Fibroblast of mammary gland (primary cell): Measurements from ENCODE around the gene IL1RL1.

Source experiments
- DNase-seq: peaks from one replicate; pipeline ENCODE4 v3.0.0-alpha.2; 2010; ENCODE audit warnings: low read depth
- H3K4me3 ChIP-seq: 2 replicates; pipeline ENCODE4 v1.5.1; 2011; ENCODE audit warnings: low read depth, mild to moderate bottlenecking, low read length, moderate library complexity; ENCODE audit not compliant: control insufficient read depth
- TF ChIP-seq, protein P1 (sequence below): conservative IDR thresholded peaks from 2 replicates; pipeline ENCODE4 v1.5.1; 2011; ENCODE audit warnings: low read depth, low read length, inconsistent platforms; ENCODE audit not compliant: control insufficient read depth, insufficient read depth

The IL1RL1 gene

DNA sequence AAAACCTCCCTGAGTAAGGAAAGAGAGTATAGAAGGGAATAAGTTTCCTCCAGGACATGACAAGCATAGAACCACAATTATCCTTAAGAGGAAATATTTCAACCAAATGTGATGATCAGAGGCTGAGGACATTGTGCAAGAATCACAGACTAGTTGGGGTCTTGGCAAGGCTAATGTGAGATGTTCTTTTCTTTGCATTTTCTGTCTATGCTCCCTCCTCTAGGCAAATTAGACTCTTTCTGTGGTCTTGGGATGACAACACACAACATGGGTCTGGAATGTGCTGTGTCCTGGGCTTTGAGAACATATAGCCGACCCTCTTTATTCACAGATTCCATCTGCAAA lies 32.0 kb upstream of the IL1RL1 start:
- TF ChIP-seq, protein P1, sequence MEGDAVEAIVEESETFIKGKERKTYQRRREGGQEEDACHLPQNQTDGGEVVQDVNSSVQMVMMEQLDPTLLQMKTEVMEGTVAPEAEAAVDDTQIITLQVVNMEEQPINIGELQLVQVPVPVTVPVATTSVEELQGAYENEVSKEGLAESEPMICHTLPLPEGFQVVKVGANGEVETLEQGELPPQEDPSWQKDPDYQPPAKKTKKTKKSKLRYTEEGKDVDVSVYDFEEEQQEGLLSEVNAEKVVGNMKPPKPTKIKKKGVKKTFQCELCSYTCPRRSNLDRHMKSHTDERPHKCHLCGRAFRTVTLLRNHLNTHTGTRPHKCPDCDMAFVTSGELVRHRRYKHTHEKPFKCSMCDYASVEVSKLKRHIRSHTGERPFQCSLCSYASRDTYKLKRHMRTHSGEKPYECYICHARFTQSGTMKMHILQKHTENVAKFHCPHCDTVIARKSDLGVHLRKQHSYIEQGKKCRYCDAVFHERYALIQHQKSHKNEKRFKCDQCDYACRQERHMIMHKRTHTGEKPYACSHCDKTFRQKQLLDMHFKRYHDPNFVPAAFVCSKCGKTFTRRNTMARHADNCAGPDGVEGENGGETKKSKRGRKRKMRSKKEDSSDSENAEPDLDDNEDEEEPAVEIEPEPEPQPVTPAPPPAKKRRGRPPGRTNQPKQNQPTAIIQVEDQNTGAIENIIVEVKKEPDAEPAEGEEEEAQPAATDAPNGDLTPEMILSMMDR, result no peak
- no peak overlapping the region for H3K4me3 ChIP-seq
- DNase-seq, result no peak

DNA sequence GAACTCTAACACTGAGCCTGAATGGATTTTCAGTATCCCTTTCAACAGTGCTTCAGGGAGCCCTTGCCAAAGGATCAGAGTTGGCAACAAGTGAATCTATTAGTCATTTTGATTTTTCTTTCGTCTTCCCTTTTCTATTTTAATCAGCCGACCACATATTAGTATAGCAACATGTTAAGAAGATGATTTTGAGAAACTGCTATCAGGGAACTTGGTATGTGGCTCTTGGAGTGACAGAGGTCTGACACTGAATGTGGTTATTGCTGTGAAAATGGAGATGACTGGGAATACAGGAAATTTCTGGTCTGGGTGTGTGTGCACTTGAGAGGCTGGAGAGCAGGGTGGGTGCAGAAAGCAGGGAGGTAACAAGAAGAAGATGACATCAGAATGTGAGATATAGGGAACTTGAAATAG lies 28.7 kb upstream of the IL1RL1 start:
- DNase-seq, result peak; percentile 12
- TF ChIP-seq, protein P1, result no peak
- no peak overlapping the region for H3K4me3 ChIP-seq

DNA sequence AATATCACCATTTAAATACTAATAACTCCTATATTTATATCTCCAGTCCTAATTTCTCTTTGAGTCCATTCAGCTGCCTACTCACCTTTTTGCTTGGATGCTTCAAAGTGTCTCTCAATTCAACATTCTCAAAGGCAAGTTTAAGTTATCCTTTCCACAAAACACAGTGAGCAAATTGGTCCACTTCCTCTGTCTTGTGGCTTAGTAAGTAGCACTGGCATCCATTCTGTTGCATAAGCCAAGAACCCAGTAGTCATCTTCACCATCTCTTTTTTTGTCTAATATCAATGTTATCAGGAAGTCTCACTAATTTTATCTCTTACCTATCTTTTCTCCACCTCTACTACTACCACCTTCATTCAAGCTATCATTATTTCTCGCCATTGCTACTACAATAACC lies 27.4 kb upstream of the IL1RL1 start:
- TF ChIP-seq, protein P1, result no peak
- peak; percentile 43 for DNase-seq
- no peak overlapping the region for H3K4me3 ChIP-seq

DNA sequence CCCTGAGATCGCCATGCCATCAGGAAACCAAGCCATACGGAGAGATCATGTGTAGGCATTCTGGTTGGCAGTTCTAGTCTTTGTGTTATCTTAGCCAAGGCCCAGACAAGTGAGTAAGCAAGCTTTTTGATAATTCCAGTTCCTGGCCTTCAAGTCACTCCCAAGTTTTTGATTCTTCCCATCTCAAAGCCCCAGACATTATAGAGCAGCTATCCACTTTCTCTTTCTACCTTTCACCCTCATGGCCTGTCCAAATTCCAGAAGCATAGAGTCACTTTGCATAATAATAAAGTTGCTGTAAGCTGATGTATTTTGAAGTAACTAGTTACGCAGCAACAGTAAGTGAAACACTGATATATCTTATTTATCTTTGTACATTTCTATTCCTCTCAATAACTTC lies 26.8 kb upstream of the IL1RL1 start:
- no peak overlapping the region for H3K4me3 ChIP-seq
- DNase-seq, result no peak
- TF ChIP-seq, protein P1, result no peak

DNA sequence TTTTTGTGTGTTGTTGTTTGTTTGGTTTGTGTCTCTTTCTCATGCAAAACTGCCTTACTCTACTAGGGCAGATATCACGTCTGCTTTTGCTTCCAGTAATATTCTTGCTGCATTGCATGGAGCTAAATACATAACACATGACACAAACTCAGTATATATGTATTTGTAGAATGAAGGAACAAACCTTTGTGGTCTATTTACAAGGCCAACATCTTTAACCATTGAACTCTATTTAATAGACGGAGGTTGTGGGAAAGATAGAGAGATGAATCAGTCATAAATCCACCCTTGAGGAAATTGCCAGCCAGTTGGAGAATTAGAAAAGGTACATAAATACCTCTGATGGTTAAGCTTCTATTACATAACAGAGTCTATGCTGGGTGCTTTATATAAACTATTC lies 26.0 kb upstream of the IL1RL1 start:
- DNase-seq, result no peak
- H3K4me3 ChIP-seq, result no peak overlapping the region
- TF ChIP-seq, protein P1, result no peak

DNA sequence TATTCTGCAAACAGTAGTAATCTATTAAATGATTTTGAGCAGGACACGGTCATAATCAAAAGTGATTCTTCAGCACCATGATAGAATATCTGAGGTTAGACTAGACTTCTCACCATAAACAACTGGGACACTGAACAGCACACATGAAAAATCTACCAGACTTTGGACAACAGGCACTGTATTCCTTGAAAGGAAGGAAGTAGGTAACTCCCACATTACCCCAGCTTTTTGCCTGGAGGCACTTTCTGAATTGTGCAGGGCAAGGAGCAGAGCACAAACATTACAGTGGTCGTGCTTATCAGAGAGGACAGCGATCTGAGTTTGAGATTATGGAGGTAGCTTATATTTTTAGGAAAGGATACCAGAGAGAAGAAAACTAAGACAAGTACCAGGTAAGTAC lies 25.3 kb upstream of the IL1RL1 start:
- no peak overlapping the region for H3K4me3 ChIP-seq
- DNase-seq, result no peak
- TF ChIP-seq, protein P1, result no peak

DNA sequence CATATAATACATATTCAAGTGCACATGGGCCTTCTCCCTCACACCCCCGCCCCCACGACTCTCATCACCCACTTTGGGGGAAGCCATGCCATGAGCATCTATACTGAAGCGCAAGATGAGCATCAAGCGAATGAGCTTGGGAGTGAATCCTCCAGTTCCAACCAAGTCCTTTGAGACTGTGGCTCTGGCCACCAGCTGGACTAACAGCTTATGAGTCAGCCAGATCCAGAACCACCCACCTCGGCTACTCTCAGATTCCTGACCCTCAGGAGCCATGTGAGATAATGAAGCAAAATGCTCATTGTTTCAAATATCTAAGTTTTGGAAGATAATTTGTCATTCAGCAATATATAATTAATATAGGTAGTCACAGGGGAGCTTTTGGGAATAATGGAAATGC lies 22.2 kb upstream of the IL1RL1 start:
- DNase-seq, result peak; percentile 49
- TF ChIP-seq, protein P1, result no peak
- no peak overlapping the region for H3K4me3 ChIP-seq
